Activated CD8-positive, alpha-beta memory T cell treated with anti-CD3 and anti-CD28 coated beads for 1 hour (primary cell): ENCODE data around the gene CHRDL2.
"Not testable (repeated sequence)": the region's sequence is repeated elsewhere in the genome, so short reads cannot be mapped to it uniquely, and the experiment has no call there.

ENCODE experiments used
- DNase-seq, 2 donors: peaks; one replicate each; pipeline ENCODE4 v3.0.0-alpha.2; 2020; ENCODE audit warnings: low read depth in 1 of 2; ENCODE audit errors: extremely low read depth in 1 of 2

Gene CHRDL2, protein sequence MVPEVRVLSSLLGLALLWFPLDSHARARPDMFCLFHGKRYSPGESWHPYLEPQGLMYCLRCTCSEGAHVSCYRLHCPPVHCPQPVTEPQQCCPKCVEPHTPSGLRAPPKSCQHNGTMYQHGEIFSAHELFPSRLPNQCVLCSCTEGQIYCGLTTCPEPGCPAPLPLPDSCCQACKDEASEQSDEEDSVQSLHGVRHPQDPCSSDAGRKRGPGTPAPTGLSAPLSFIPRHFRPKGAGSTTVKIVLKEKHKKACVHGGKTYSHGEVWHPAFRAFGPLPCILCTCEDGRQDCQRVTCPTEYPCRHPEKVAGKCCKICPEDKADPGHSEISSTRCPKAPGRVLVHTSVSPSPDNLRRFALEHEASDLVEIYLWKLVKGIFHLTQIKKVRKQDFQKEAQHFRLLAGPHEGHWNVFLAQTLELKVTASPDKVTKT

DNA sequence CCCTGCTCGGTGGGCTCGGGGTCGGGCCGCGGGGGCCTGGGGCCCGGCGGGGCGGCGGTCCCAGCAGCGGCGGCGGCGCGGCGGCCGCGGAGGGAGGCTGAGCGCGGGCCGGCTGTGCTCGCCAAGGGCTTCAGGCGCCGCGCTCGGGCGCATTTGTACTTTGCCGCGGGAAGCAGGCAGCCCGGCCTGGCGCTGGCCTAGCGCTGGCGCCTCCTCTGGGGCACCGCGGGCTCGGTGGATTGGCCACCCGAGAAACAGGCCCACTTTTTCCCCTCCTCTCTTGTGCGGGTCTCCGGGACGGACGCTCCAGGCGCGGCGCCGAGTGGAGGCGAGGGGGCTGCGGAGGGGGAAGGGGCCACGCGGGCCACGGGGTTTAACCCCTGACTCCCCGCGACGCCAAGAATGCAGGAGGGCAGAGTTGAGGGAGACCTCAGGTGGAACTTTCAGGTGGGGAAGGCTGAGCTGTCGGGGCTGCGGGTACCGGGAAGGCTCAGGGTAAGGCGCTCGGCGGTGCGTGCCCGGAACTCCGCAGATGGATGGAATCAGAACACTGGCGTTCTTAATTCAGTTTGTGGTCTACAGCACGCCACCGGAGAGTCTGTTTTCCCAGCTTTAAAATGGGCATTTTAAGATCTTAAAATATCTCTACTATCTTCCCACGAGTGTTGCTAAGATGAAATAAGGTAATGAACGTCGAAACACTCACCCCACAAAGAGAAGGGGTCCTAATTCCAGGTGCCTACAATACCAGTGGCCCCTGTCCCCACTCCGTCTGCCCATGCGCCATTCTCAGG is at the start of gene CHRDL2:
Gene CHRDL2, minus strand, starts transcription at position 126 of the 794 bp plus-strand sequence. CDS start 538 bp downstream, outside the sequence.
- no peak for DNase-seq

DNA sequence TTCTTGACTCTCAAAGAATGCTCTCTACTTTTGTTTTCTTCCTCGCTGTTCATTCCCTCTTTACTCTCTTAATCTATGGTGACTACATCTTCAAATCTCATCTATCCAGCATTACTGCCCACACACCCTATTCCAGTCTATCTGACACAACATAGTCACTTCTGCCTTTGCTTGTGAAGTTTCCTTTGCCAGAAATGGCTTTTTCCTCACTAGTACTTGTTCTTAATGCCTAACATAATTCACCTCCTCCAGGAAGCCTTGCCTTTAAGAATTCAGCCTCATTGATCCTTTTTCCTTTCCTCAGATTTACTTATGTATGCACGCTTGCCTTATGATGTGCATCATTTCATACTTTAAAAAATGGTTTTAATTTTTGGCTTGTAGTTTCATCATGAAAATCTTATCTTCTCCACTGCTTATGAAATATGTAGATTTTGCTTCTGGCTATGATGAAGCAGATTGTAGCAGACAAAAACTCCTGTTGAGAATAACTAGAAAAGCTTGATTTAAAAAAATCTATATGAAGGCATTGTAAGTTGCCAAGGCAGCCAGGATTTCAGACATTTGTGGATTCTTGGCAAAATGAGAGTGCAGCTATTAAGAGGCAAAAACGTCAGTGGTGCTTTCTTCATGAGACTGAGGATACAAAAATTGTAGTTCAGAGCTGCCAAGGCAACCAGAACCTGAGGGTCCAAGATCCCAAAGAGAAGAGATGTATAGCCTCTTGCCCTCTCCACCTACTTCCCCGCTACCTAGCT is 49.2 kb upstream of the CHRDL2 start:
- no peak for DNase-seq

DNA sequence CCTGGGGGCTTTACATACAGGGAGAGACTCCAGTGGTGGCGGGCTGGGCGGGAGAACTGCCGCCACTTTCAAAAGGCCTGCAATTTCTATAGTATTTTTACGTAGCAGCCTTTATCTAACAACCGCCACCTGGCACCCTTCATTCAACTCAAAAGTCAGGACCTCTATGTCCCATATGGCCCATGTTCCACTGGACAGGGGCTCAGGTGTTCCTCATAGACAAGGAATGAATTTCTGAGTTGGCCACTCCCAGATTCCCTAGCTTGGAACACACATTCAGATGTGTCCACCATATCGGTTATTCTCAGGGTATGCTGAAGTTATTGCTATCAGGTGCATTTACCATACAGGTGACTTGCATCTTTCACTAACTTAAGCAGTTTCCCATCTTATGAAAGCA is 47.4 kb upstream of the CHRDL2 start:
- DNase-seq = no peak

DNA sequence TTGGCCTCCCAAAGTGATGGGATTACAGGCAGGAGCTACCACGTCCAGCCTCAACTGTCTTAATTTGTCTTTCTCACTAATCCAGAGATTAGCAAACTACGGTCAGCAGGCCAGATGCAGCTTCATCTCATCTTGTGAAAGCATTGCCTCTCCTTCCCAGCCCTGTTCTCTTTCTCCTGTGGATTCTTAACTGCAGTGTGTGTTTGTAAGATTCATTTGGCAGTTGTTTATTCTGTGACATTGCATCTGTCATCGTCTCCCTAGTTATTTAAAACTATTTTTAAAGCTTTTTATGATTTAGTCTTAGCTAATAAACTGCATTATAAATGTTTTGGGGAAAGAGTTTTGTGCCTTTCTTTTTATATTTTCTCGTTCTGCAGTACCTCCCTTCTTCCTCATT is 46.7 kb upstream of the CHRDL2 start:
- no peak for DNase-seq

DNA sequence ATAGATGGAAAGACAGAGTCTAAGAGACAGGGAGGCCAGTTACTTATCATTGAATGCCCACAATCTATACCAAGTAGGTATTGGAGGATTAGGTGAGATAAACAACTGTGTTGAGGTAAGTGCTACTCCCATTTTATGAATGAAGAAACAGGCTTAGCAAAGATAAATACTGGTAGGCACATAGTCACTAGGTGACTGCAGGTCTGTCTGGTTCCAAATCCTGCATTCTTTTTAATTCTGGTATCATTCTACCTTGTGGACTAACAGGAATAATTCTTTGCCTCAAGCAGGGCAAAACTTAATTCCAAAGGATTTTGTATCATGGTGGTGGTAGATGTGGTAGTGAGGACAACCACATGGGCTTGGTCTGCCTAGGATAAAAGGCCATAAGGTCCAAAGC is 45.8 kb upstream of the CHRDL2 start:
- no peak for DNase-seq

DNA sequence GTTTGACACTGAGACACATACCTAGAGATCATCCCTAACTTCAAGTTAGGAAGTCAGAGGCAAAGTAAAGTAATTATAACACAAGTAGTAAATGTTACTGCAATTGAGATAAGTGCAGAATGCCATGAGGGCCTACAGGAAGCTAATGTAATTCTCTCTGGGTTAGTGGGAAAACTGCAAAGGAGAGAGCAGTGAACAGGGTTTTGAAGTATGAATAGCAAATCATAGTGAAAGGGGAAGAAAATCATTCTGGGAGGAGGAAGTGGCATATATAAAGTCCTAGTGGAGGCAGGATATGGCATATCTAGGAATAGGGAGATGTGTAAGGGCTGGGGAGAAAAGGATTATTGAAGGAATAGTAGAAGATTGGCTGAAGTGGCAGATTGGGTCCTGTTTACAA is 45.3 kb upstream of the CHRDL2 start:
- no peak for DNase-seq

DNA sequence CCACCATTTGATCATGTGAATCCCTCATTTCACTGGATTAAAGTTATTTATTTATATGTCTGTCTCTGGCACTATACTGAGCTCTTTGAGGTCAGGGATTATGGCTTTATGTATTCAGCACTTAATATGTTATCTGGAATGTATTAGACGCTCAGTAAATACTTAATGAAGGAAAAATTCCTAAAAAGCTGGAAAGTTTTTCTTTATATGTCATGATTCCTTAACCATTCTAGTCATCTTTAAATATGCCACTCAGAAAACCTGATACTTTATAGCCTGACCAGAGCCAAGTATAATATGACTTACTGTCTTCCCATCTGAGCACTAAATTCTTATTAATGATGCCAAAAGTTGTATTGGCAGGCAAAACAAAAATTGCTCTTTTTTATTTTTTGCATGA is 44.5 kb upstream of the CHRDL2 start:
- DNase-seq = no peak

DNA sequence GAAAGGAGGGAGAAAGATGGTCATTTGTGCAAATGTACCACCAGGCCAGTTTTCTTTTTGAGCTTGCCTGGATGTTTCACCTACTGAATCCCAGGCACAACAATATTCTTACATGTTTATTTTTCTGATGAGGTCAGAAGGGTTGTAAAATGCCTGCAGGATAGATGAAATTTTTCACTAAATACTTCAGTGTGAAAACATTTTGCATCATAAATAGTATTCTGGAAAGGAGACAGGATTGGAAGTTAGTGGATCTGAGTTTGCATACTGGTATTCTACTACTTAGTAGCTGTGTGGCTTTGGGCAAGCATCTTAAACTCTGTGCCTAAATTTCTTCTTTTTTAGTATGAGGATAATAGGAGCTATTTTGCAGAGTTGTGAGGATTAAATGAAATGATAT is 42.2 kb upstream of the CHRDL2 start:
- no peak for DNase-seq

DNA sequence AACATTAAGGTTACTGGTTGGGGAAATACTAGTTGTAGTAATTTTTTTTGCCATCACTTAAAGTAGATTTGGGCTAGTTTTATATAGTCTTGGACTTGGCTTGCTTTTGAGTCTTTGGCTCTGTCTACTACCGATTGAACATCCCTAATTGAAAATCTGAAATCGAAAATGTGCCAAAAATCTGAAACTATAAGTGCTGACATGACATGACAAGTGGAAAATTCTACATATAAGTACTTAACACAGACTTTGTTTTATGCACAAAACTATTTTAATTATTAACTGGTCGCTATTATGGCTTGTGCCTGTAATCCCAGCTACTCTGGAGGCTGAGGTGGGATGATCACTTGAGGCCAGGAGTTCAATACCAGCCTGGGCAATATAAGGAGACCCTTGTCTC is 39.9 kb upstream of the CHRDL2 start:
- no peak for DNase-seq

DNA sequence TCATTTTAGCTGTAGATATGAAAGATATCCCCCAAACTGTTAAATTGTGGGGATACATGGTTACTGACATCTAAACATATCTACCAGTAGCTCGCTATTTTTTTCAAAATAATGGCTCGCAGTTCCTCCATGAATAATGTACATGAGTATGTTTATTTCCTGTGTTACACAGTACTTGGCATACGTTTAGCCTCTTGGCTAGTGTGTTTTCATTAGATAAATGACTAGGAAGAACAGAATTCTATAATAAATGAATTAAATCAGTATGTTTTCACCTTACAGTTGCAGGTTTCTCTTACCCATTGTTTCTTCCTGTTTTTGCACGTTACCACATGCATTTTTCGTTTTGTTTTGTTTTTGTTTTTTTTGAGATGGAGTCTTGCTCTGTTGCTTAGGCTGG is 39.2 kb upstream of the CHRDL2 start:
- no peak for DNase-seq

DNA sequence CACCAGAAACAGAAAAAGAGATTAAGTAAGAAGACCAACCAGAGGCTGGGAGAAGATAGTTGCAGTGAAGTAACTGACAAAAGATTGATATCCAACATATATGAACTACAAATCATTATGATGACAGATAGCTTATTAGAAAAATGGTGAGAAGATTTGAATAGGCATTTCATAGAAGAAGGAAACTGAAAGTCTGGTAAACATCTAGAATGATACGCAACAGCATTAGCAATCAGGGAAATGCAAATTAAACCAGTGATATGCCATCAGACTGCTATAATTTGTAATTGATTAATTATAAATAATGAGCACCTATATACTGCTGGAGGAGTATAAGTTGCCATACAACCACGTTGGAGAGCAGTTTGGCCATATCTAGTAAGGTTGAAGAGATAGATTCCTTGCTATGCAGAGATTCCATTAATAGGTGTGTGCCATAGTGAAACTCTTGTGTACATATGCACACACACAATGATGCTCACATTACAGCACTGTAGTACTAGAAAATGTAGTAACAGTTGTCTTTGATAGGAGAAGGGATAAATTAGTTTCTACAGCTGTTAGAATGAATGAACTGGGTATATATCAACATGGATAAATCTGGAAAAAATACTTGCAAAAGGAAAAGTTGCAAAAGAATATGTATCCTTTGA is 38.0 kb upstream of the CHRDL2 start:
- DNase-seq = no peak

DNA sequence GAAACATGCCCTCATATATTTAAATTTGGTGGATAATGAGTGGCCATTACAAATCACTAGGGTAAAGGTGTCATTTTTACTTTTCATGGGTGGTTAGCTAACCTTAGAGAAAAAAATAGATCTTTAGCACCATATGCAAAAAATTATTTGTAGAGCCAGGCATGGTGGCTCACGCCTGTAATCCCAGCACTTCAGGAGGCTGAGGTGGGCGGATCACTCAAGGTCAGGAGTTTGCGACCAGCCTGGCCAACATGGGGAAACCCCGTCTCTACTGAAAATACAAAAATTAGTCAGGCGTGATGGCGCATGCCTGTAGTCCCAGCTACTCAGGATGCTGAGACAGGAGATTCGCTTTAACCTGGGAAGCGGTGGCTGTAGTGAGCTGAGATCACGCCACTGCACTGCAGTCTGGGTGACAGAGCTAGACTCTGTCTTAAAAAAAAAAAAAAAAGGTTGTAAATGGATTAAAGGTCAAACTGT is 37.0 kb upstream of the CHRDL2 start:
- not testable (repeated sequence) for DNase-seq

DNA sequence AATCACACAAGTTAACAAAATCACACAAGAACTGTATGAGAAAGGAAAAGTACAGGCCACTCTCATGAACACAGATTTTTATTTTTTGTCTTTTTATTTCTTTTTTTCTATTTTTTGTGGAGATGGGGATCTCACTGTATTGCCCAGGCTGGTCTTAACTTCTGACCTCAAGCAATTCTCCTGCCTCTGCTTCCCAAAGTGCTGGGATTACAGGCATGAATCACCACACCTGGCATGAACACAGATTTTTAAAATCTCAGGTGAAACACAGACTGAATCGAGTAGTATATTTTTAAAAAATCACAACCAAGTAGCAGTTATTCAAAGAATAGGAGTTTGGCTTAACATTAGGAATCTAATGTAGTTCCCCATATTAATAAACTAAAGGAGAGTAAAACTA is 35.7 kb upstream of the CHRDL2 start:
- DNase-seq = no peak

DNA sequence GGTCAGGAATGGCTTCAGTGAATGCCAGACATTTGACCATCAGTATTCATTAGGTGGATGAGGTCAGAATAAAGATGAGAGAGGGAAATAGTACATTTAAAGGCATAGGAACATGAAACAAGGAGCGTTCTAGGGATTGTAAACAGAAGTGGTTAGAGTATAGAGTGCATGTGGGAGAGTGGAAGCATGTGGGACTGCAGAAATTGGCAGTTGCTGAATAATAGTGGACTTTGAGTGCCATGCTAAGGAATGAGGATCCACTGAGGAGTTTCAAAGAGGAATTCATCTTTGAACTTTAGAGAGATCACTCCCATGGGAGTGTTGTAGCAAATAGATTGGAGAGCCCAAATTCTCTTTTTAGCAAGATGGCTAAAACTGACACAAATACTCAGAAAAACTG is 25.3 kb upstream of the CHRDL2 start:
- no peak for DNase-seq

DNA sequence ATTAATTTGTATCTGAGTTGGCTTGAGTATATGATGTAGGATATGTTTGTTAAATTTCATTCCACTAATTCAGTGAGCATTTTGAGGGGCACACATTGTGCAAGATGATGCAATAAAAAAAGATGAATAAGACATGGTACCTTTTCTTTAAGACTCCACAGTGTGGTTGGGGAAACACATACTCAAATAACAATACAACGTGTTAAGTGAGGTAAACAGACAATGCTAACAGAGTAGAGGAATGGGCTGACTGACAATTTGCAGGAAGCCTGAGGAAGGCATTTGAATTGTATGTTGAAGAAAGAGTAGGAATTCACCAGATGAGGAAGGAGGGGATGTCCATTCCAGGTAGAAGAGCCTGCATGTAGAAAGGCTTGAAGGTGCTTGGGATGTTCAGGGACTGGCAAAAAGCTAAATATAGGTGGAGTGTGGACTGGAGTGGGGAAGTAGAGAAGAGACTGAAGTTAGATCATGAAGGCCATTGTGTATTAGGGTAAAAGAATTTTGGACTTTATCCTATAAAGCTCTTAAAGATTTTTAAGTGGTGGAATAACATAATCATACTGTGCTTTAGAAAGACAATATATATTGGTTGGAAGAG is 24.3 kb upstream of the CHRDL2 start:
- DNase-seq = no peak

DNA sequence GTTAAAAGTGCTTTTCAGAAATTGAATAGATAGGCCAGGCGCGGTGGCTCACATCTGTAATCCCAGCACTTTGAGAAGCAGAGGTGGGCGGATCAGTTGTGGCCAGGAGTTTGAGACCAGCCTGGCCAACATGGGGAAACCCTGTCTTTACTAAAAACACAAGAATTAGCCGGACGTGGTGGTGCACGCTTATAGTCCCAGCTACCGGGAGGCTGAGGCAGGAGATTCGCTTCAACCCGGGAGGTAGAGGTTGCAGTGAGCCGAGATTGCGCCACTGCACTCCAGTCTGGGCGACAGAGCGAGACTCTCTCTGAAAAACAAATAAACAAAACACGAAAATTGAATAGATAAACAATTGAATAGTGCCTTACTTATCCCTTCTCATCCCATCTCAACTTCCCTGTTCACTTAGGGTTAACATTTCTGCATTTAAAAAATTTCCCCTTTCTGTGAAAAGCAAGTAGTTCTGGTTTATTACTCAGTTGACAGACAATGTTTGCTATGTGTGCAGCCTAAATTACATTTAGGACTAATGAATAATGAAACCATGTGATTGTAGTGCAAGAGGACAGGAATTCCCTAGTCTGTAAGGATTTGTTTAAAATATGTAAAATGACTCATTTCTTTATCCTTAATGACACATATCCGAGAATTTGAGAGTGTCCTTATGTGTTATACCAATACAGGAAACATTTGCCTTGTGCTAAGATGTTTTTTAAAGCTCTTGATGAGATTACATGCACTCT is 23.5 kb upstream of the CHRDL2 start:
- DNase-seq = no peak

DNA sequence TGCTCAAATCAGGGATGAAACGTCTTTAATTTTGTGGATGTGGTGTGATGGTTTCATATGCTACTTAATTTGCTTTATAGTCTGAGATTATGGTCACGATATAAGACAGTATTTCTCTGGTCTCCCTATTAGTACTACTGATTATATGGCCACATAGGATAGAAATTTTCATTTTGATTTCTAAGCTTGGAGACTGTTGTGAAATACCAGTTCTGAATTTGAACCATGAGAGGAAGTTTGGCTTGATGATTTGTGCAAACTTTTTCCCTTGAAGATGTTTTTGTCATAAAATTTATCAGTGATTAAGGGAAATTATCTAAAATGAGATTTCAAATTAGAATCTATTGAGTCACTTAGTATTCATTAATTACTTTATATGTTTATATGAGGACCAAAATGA is 20.1 kb upstream of the CHRDL2 start:
- no peak for DNase-seq

DNA sequence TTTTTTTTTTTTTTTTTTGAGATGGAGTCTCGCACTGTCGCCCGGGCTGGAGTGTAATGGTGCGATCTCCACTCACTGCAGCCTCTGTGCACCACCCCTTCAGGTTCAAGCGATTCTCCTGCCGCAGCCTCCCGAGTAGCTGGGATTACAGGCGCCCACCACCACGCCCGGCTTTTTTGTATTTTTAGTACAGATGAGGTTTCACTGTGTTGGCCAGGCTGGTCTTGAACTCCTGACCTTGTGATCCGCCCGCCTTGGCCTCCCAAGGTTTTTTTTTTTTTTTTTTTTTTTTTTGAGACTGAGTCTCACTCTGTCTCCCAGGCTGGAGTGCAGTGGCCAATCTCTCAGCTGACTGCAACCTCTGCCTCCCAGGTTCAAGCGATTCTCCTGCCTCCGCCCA is 19.4 kb upstream of the CHRDL2 start:
- not testable (repeated sequence) for DNase-seq

DNA sequence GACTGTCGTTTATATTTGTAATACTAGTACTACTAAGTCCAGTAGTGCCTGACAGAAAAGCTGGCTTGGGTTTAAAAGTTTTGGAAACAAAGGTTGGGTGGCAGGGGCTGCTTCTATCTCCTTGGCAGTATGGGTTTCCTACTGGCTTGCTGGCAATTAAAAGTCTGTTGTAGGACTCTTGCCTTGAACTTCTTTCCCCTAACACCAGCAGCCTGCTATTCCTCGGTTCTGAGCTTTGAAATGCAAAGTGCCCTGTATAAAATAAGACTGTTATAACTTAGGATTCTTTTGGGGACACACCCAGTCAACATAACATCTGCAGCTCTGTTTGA is 18.7 kb upstream of the CHRDL2 start:
- no peak for DNase-seq
